ENCODE measurements around the gene LACTBL1. TPM values are rescaled to one million over a fixed set of nuclear protein-coding genes. Genes with fewer than 3 reads are reported as not detected.

Gene LACTBL1
- total and polyA plus RNA-seq, 4 donors, result not detected

GRCh38 chr1:23021834-23022233 lies 49.2 kb upstream of the LACTBL1 start:
- no peaks in the 10 kb centered on the region for H3K9me3 ChIP-seq (ENCODE audit: control insufficient read depth in 4 of 4, low read length in 3 of 4)
- H3K4me1 ChIP-seq (ENCODE audit: control insufficient read depth in 4 of 4, insufficient read depth in 4 of 4, low read length in 3 of 4), result peaks cover 1 to 12% (median 8%) of the 10 kb centered on the region in 4 donors
- H3K27me3 ChIP-seq (ENCODE audit: control insufficient read depth in 4 of 4, insufficient read depth in 4 of 4, low read length in 3 of 4), result no peaks in the 10 kb centered on the region
- H3K36me3 ChIP-seq (ENCODE audit: control insufficient read depth in 4 of 4, insufficient read depth in 3 of 4, low read depth in 1 of 4, low read length in 3 of 4), result peaks cover 0 to 1% (median 0%) of the 10 kb centered on the region in 4 donors
- H3K4me3 ChIP-seq (ENCODE audit: low read depth in 1 of 3, low read length in 3 of 3), result no peak overlapping the region
- DNase-seq (ENCODE audit: low spot score), result no peak
- no peak overlapping the region for H3K27ac ChIP-seq (ENCODE audit: low read depth in 1 of 2, low read length in 2 of 2)
- no peak for TF ChIP-seq REST (IDR thresholded peaks at IDR 0.05)
- no peak for TF ChIP-seq FOXA2 (IDR thresholded peaks at IDR 0.05)
- TF ChIP-seq JUND (IDR thresholded peaks at IDR 0.05), result no peak
- TF ChIP-seq GABPA (IDR thresholded peaks at IDR 0.05 in 1 of 2, conservative IDR thresholded peaks at IDR 0.05 in 1 of 2), result no peak
- TF ChIP-seq NR2F2 (IDR thresholded peaks at IDR 0.05), result no peak
- no peak for TF ChIP-seq ATF3 (IDR thresholded peaks at IDR 0.05)
- no peak for TF ChIP-seq EGR1 (IDR thresholded peaks at IDR 0.05; ENCODE audit: low read depth in 2 of 2)
- TF ChIP-seq HNF4A (conservative IDR thresholded peaks at IDR 0.05), result no peak
- TF ChIP-seq ZBTB33 (IDR thresholded peaks at IDR 0.05), result no peak
- TF ChIP-seq MAX (IDR thresholded peaks at IDR 0.05), result no peak
- TF ChIP-seq FOXA1 (IDR thresholded peaks at IDR 0.05), result no peak
- no peak for TF ChIP-seq SP1 (IDR thresholded peaks at IDR 0.05)
- no peak for TF ChIP-seq RAD21 (IDR thresholded peaks at IDR 0.05)
- no peak for TF ChIP-seq HNF4G (IDR thresholded peaks at IDR 0.05)
- no peak for TF ChIP-seq RXRA (IDR thresholded peaks at IDR 0.05)
- no peak for TF ChIP-seq TAF1 (conservative IDR thresholded peaks at IDR 0.05)
- no peak for TF ChIP-seq CTCF (IDR thresholded peaks at IDR 0.05; ENCODE audit: low read depth, low read length, missing input control)
- no peak for TF ChIP-seq YY1 (IDR thresholded peaks at IDR 0.05)
- H3K9ac ChIP-seq (ENCODE audit: low read depth in 1 of 2, low read length in 2 of 2), result no peak overlapping the region
- 95% methylated on average over 2 of the region's 2 CpGs for WGBS
